Measurements from ENCODE around the gene RPA1. TPM values are rescaled to one million over a fixed set of nuclear protein-coding genes. Genes with fewer than 3 reads are reported as not detected.
A peak's percentile ranks its signal among the peaks of the same experiment; 100 is the strongest.

RPA1 gene
- total RNA-seq, 3 donors from 2014 or later, result 52.3 to 77.4 (median 75.5) TPM

DNA sequence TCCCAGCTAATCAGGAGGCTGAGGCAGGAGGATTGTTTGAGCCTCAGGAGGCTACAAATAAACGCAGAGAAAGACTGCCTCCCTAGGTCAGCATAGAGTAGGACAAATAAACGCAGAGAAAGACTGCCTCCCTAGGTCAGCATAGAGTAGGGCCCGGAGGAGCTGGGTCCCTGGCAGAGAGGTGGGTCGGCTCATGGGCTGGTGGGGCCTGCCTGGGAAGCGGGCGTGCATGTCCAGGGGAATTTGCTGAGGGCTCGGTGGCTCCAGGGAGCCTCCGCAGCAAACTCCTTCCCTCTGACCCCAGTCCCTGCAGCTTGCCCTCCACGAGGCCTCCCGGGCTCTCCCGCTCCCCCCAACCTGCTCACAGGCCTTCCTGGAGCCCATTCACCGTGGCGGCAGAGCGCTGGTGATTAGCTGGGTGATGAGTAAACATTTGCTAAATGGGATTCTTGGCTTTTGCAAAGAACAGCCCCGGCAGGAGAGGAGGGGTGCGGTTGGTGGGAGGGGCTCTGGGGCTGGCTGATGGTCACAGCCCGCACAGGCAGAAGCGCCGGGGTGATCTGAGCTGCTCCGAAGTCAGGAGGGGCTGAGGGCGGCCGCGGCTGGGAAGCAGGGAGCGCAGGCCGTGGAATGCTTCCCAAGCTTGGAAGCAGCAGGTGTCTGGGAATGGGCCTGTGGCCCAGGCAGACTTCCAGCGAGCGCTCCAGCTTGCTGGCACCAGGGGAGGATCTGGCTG is 102.2 kb downstream of the RPA1 start:
- Histone ChIP-seq H3K4me1 (ENCODE audit: low read depth) (peaks cover 8% of the 10 kb centered on the region), H3K36me3 (ENCODE audit: low read depth) (no peaks in the 10 kb centered on the region), H3K9me3 (no peaks in the 10 kb centered on the region), H3K4me3 (no peak overlapping the region)
- intact Hi-C loops (cut with DNase I, micrococcal nuclease), result no loop called here
- DNase-seq (peak in 1 of 3 donors; percentile 9), ATAC-seq (peak; percentile 42)
- TF ChIP-seq, protein P1, sequence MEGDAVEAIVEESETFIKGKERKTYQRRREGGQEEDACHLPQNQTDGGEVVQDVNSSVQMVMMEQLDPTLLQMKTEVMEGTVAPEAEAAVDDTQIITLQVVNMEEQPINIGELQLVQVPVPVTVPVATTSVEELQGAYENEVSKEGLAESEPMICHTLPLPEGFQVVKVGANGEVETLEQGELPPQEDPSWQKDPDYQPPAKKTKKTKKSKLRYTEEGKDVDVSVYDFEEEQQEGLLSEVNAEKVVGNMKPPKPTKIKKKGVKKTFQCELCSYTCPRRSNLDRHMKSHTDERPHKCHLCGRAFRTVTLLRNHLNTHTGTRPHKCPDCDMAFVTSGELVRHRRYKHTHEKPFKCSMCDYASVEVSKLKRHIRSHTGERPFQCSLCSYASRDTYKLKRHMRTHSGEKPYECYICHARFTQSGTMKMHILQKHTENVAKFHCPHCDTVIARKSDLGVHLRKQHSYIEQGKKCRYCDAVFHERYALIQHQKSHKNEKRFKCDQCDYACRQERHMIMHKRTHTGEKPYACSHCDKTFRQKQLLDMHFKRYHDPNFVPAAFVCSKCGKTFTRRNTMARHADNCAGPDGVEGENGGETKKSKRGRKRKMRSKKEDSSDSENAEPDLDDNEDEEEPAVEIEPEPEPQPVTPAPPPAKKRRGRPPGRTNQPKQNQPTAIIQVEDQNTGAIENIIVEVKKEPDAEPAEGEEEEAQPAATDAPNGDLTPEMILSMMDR (IDR thresholded peaks at IDR 0.05), result no peak

DNA sequence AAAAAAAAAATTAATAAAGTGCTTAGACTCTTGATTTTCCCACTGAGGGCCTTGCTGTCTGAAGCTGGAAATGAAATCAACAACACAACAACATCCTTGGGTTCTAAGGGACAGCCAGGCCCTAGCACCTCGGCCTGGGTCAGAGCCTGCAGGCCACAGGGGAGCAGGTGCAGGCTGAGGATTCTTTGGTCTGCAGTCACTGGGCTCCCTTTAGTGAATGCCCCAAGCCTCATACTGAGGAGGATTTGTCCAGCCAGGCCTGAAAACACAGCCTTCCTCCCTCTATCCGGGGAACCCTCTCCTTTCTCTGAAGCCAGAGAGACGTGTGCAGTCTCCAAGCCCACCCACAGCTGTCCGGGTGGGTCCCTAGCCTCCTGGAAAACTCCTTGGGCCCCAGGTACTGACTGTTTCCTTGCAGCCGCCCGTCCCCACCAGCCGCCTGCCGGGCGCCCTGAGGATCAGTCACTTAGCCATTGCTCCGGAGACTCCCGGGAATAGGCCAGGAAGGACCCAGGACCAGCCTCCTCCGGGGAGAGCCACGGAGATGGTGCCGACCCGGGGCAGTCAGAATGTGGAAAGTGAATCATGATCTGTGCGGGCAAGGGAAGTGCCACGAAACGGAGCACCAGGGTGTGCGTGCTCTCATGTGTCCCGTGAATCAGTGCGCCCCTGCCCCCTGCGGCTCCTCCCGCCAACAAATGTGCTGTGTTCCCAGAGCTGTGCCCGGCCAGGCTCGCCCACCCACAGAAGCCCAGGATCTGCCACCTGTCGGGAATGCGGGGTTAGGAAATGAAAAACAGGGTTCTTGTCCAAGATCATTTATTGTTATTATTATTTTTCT is 104.3 kb downstream of the RPA1 start:
- TF ChIP-seq, protein P1 (IDR thresholded peaks at IDR 0.05), result no peak
- ATAC-seq (no peak), DNase-seq (no peak)
- Histone ChIP-seq H3K4me1 (ENCODE audit: low read depth) (peaks cover 8% of the 10 kb centered on the region), H3K36me3 (ENCODE audit: low read depth) (no peaks in the 10 kb centered on the region), H3K9me3 (no peaks in the 10 kb centered on the region), H3K4me3 (no peak overlapping the region)
- intact Hi-C loops (cut with DNase I, micrococcal nuclease), result no loop called here

DNA sequence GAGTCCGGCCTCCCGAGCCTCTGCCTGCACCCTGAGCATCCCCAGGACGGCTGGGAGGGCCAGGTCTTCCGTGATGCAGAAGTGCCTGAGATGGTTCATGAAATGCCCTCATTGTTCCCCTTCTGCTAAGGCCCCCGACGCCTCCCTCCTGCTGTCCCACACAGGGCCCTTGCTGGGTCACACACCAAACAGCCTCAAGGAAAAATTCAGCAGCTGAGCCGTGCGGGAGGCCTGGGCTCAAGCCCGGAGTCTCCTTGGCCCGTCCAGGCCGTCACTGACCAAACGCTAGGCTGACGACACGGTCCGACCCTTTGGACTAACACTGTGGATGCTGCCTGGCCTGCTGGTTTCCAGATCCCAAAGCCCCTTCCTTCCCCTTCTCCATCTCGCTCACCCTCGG is 105.1 kb downstream of the RPA1 start:
- no peak overlapping the region for H3K4me3 ChIP-seq
- H3K36me3 ChIP-seq (ENCODE audit: low read depth), result no peaks in the 10 kb centered on the region
- DNase-seq (no peak), ATAC-seq (no peak)
- TF ChIP-seq, protein P1 (IDR thresholded peaks at IDR 0.05), result no peak
- H3K9me3 ChIP-seq, result no peaks in the 10 kb centered on the region
- peaks cover 8% of the 10 kb centered on the region for H3K4me1 ChIP-seq (ENCODE audit: low read depth)
- intact Hi-C loops (cut with DNase I, micrococcal nuclease), result no loop called here

DNA sequence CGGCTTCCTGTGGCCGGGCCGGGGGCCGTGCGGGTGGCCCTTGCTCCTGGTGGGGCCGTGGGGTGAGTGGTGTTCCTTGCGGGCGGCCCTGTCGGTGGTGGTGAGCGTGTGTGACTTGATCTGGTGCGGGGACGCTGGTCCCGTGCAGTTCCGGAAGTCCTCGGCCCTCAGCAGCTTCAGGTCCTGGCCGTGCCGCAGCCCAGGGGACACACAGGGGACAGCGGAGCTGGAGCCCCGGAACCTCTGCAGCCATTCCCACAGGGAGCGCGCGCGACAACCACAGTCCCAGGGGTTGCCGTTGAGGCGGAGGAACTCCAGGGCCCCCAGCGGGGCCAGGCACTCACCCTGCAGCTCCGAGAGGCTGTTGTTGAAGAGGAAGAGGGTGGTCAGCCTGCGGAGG is 107.0 kb downstream of the RPA1 start:
- TF ChIP-seq, protein P1 (IDR thresholded peaks at IDR 0.05), result no peak
- DNase-seq, result no peak
- ATAC-seq, result no peak
- Histone ChIP-seq H3K4me3 (no peak overlapping the region), H3K36me3 (ENCODE audit: low read depth) (no peaks in the 10 kb centered on the region), H3K4me1 (ENCODE audit: low read depth) (peaks cover 8% of the 10 kb centered on the region), H3K9me3 (no peaks in the 10 kb centered on the region)
- intact Hi-C loops (cut with DNase I, micrococcal nuclease), result no loop called here

DNA sequence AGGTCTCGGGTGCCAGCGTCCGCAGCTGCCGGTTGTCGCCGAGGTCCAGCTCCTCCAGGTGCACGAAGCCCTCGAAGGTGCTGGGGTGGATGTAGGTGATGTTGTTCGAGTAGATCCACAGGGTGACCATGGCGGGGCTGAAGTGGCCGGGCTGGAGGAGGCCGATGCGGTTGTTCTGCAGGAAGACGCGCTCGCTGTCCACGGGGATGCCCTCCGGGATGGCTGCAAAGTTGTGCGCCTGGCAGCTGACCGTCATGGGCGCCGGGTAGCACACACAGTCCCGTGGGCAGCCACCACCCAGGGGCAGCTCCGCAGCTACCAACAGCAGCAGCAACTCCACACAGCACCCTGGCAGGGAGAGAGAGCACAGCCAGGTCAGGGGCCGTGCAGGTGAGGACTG is 107.7 kb downstream of the RPA1 start:
- peaks cover 2% of the 10 kb centered on the region for H3K4me1 ChIP-seq (ENCODE audit: low read depth)
- DNase-seq (no peak), ATAC-seq (no peak)
- intact Hi-C loops (cut with DNase I, micrococcal nuclease), result no loop called here
- no peaks in the 10 kb centered on the region for H3K9me3 ChIP-seq
- TF ChIP-seq, protein P1 (IDR thresholded peaks at IDR 0.05), result no peak
- H3K4me3 ChIP-seq, result no peak overlapping the region
- no peaks in the 10 kb centered on the region for H3K36me3 ChIP-seq (ENCODE audit: low read depth)
